ENCODE data around the gene WDFY4.
A peak's percentile ranks its signal among the peaks of the same experiment; 100 is the strongest.

Gene WDFY4

DNA sequence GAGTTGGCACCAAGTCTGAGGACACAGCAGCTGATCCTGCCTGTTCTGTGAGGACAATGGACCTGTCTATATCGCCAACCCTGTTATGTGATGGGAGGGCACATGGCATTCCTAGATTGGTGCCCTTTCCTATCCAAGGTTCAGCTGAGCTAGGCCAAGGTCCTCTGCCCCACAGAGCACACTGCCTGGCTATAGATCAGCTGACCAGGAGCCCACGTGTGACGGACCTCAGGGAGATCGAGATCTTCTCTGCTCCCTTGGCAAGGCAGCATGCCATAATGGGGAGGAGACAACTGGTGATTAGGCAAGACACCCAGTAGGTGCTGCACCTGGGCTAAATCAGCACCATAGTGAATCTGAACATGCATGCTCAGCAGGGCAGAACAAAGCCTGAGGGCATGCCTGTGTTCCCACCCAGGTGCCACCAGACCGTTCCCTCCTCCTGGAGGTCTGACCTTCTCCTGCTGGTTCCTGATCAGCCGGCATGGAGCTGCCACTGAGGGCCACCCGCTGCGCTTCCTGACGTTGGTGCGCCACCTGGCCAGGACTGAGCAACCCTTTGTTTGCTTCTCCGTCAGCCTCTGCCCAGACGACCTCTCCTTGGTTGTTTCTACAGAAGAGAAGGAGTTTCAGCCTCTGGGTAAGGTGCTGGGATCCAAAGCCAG, 93.7 kb downstream of the WDFY4 start:
- WGBS, 2 donors (ENCODE audit: extremely low coverage in 2 of 2, insufficient read length in 2 of 2, insufficient replicate concordance in 1 of 2): no CpG with 5 or more reads among the region's 12 CpGs

DNA sequence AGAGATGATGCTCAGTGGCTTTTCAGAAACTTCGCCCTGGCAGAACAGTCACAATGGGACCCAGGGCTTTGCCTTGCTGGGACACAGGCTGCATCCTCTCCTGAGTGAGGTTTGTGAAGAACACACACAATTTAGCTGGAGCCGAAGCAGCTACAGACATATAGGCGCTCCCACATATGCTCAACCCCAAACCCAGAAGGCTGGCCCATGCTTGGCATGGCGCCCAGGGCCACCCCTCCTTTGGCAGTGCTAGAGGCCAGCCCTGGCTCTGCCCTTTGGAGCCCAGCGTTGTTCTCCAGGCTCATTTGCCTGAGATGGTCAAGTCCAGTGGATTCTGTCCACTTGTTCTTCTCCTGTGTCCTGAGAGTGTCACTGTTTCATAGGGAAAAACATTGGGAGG, 94.4 kb downstream of the WDFY4 start:
- DNase-seq (ENCODE audit: low spot score): no peak
- no peak overlapping the region for H3K23ac ChIP-seq (ENCODE audit: low read depth, low read length, poor library complexity)
- no peak overlapping the region for H2BK15ac ChIP-seq (ENCODE audit: low read length)
- no peaks in the 10 kb centered on the region for H3K36me3 ChIP-seq (replicated peaks in 1 of 2; ENCODE audit: control insufficient read depth in 2 of 2, insufficient read depth in 2 of 2, low read length in 2 of 2)
- no peak overlapping the region for H3K4me3 ChIP-seq (ENCODE audit: low read length in 2 of 2)
- no peaks in the 10 kb centered on the region for H3K79me1 ChIP-seq (ENCODE audit: low read depth, low read length)
- no CpG with 5 or more reads among the region's 5 CpGs for WGBS, 2 donors (ENCODE audit: extremely low coverage in 2 of 2, insufficient read length in 2 of 2, insufficient replicate concordance in 1 of 2)
- H3K4me2 ChIP-seq (ENCODE audit: insufficient read depth, low read length, poor library complexity, severe bottlenecking): no peak overlapping the region
- peaks cover 0 to 1% (median 0%) of the 10 kb centered on the region in 3 experiments for H3K27me3 ChIP-seq (ENCODE audit: control insufficient read depth in 3 of 3, insufficient read depth in 3 of 3, low read depth in 1 of 3, low read length in 3 of 3)
- no peak overlapping the region for H2AFZ ChIP-seq (ENCODE audit: low read length)
- H3K18ac ChIP-seq (ENCODE audit: low read length): no peak overlapping the region
- H3K4ac ChIP-seq (ENCODE audit: low read length): no peak overlapping the region
- H2BK12ac ChIP-seq (ENCODE audit: low read length): no peak overlapping the region
- no peak overlapping the region for H2BK5ac ChIP-seq (ENCODE audit: low read length)
- no peak overlapping the region for H3K14ac ChIP-seq (ENCODE audit: low read length)
- H3K27ac ChIP-seq (replicated peaks; ENCODE audit: low read length): no peak overlapping the region
- H3K9me3 ChIP-seq (replicated peaks in 1 of 2; ENCODE audit: control insufficient read depth in 2 of 2, insufficient read depth in 1 of 2, low read depth in 1 of 2, low read length in 2 of 2): no peaks in the 10 kb centered on the region
- H3K4me1 ChIP-seq (ENCODE audit: control insufficient read depth in 2 of 2, insufficient read depth in 1 of 2, low read depth in 1 of 2, low read length in 2 of 2): no peaks in the 10 kb centered on the region
- no peak overlapping the region for H2BK120ac ChIP-seq (ENCODE audit: low read depth, low read length)
- H4K8ac ChIP-seq (ENCODE audit: low read depth, low read length): no peak overlapping the region
- no peak overlapping the region for H4K91ac ChIP-seq (ENCODE audit: low read depth, low read length, poor library complexity)
- H3K9ac ChIP-seq (ENCODE audit: low read depth, low read length, poor library complexity): no peak overlapping the region
- H2AK5ac ChIP-seq (ENCODE audit: low read depth, low read length): no peak overlapping the region

More for the DNA sequence above, 93.7 kb downstream of the WDFY4 start:
- no peak overlapping the region for H3K27ac ChIP-seq (replicated peaks; ENCODE audit: low read length)
- H3K18ac ChIP-seq (ENCODE audit: low read length): peak overlapping the region; percentile 70
- H3K27me3 ChIP-seq (ENCODE audit: control insufficient read depth in 3 of 3, insufficient read depth in 3 of 3, low read depth in 1 of 3, low read length in 3 of 3): peaks cover 0 to 1% (median 0%) of the 10 kb centered on the region in 3 experiments
- no peak overlapping the region for H3K9ac ChIP-seq (ENCODE audit: low read depth, low read length, poor library complexity)
- H2BK15ac ChIP-seq (ENCODE audit: low read length): no peak overlapping the region
- peak overlapping the region; percentile 53 for H2AK5ac ChIP-seq (ENCODE audit: low read depth, low read length)
- no peak overlapping the region for H2AFZ ChIP-seq (ENCODE audit: low read length)
- H3K14ac ChIP-seq (ENCODE audit: low read length): peak overlapping the region; percentile 1
- H2BK12ac ChIP-seq (ENCODE audit: low read length): no peak overlapping the region
- no peak overlapping the region for H4K8ac ChIP-seq (ENCODE audit: low read depth, low read length)
- no peak overlapping the region for H2BK120ac ChIP-seq (ENCODE audit: low read depth, low read length)
- H3K9me3 ChIP-seq (replicated peaks in 1 of 2; ENCODE audit: control insufficient read depth in 2 of 2, insufficient read depth in 1 of 2, low read depth in 1 of 2, low read length in 2 of 2): no peaks in the 10 kb centered on the region
- H3K4me1 ChIP-seq (ENCODE audit: control insufficient read depth in 2 of 2, insufficient read depth in 1 of 2, low read depth in 1 of 2, low read length in 2 of 2): no peaks in the 10 kb centered on the region
- H3K23ac ChIP-seq (ENCODE audit: low read depth, low read length, poor library complexity): no peak overlapping the region
- no peak overlapping the region for H3K4me3 ChIP-seq (ENCODE audit: low read length in 2 of 2)
- no peak overlapping the region for H3K4me2 ChIP-seq (ENCODE audit: insufficient read depth, low read length, poor library complexity, severe bottlenecking)
- DNase-seq (ENCODE audit: low spot score): no peak
- no peak overlapping the region for H3K4ac ChIP-seq (ENCODE audit: low read length)
- H4K91ac ChIP-seq (ENCODE audit: low read depth, low read length, poor library complexity): no peak overlapping the region
- no peak overlapping the region for H2BK5ac ChIP-seq (ENCODE audit: low read length)
- no peaks in the 10 kb centered on the region for H3K36me3 ChIP-seq (replicated peaks in 1 of 2; ENCODE audit: control insufficient read depth in 2 of 2, insufficient read depth in 2 of 2, low read length in 2 of 2)
- no peaks in the 10 kb centered on the region for H3K79me1 ChIP-seq (ENCODE audit: low read depth, low read length)

GRCh38 chr10:48779546-48780152, 95.0 kb downstream of the WDFY4 start:
- Histone ChIP-seq H3K27me3 (ENCODE audit: control insufficient read depth in 3 of 3, insufficient read depth in 3 of 3, low read depth in 1 of 3, low read length in 3 of 3) (peaks cover 0 to 1% (median 0%) of the 10 kb centered on the region in 3 experiments), H3K18ac (ENCODE audit: low read length) (no peak overlapping the region), H2BK5ac (ENCODE audit: low read length) (no peak overlapping the region), H3K4me1 (ENCODE audit: control insufficient read depth in 2 of 2, insufficient read depth in 1 of 2, low read depth in 1 of 2, low read length in 2 of 2) (no peaks in the 10 kb centered on the region), H2BK120ac (ENCODE audit: low read depth, low read length) (no peak overlapping the region), H3K14ac (ENCODE audit: low read length) (no peak overlapping the region), H4K8ac (ENCODE audit: low read depth, low read length) (no peak overlapping the region), H3K4me3 (ENCODE audit: low read length in 2 of 2) (no peak overlapping the region), H3K4ac (ENCODE audit: low read length) (no peak overlapping the region), H3K36me3 (replicated peaks in 1 of 2; ENCODE audit: control insufficient read depth in 2 of 2, insufficient read depth in 2 of 2, low read length in 2 of 2) (no peaks in the 10 kb centered on the region), H3K27ac (replicated peaks; ENCODE audit: low read length) (no peak overlapping the region), H3K9me3 (replicated peaks in 1 of 2; ENCODE audit: control insufficient read depth in 2 of 2, insufficient read depth in 1 of 2, low read depth in 1 of 2, low read length in 2 of 2) (no peaks in the 10 kb centered on the region), H3K23ac (ENCODE audit: low read depth, low read length, poor library complexity) (no peak overlapping the region), H2BK12ac (ENCODE audit: low read length) (no peak overlapping the region), H3K79me1 (ENCODE audit: low read depth, low read length) (no peaks in the 10 kb centered on the region), H2AFZ (ENCODE audit: low read length) (no peak overlapping the region), H3K4me2 (ENCODE audit: insufficient read depth, low read length, poor library complexity, severe bottlenecking) (no peak overlapping the region), H2AK5ac (ENCODE audit: low read depth, low read length) (no peak overlapping the region), H3K9ac (ENCODE audit: low read depth, low read length, poor library complexity) (no peak overlapping the region), H4K91ac (ENCODE audit: low read depth, low read length, poor library complexity) (no peak overlapping the region), H2BK15ac (ENCODE audit: low read length) (no peak overlapping the region)
- WGBS, 2 donors (ENCODE audit: extremely low coverage in 2 of 2, insufficient read length in 2 of 2, insufficient replicate concordance in 1 of 2): no CpG with 5 or more reads among the region's 6 CpGs
- no peak for DNase-seq (ENCODE audit: low spot score)

DNA sequence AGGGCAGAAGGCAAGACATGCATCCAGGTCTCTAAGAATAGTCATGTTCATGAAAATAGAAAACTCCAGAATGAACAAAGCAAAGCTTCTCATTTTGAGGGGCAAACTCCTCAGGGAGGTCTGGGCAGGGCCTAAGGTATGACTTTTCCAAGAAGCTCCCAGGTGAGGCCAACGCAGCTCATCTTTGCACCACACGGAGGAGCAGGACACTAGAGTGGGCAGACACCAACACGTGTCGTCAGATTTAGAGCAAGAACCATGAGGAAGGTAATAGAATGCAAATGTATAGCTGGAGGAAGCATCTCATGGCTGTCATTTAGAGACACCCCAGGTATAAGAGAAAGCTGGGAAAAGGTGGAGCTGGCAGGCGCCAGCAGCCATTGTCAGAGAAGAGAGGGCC, 95.7 kb downstream of the WDFY4 start:
- H4K91ac ChIP-seq (ENCODE audit: low read depth, low read length, poor library complexity): no peak overlapping the region
- no peak for DNase-seq (ENCODE audit: low spot score)

More for the DNA sequence above, 95.7 kb downstream of the WDFY4 start:
- H3K9me3 ChIP-seq (replicated peaks in 1 of 2; ENCODE audit: control insufficient read depth in 2 of 2, insufficient read depth in 1 of 2, low read depth in 1 of 2, low read length in 2 of 2): no peaks in the 10 kb centered on the region
- H3K4ac ChIP-seq (ENCODE audit: low read length): no peak overlapping the region
- H3K79me1 ChIP-seq (ENCODE audit: low read depth, low read length): no peaks in the 10 kb centered on the region
- no peak overlapping the region for H3K27ac ChIP-seq (replicated peaks; ENCODE audit: low read length)
- no peak overlapping the region for H2AFZ ChIP-seq (ENCODE audit: low read length)
- H2AK5ac ChIP-seq (ENCODE audit: low read depth, low read length): no peak overlapping the region
- H3K4me2 ChIP-seq (ENCODE audit: insufficient read depth, low read length, poor library complexity, severe bottlenecking): no peak overlapping the region
- H3K18ac ChIP-seq (ENCODE audit: low read length): no peak overlapping the region
- H2BK120ac ChIP-seq (ENCODE audit: low read depth, low read length): no peak overlapping the region
- peaks cover 0 to 1% (median 0%) of the 10 kb centered on the region in 3 experiments for H3K27me3 ChIP-seq (ENCODE audit: control insufficient read depth in 3 of 3, insufficient read depth in 3 of 3, low read depth in 1 of 3, low read length in 3 of 3)
- no peak overlapping the region for H3K4me3 ChIP-seq (ENCODE audit: low read length in 2 of 2)
- no peaks in the 10 kb centered on the region for H3K4me1 ChIP-seq (ENCODE audit: control insufficient read depth in 2 of 2, insufficient read depth in 1 of 2, low read depth in 1 of 2, low read length in 2 of 2)
- no peak overlapping the region for H3K9ac ChIP-seq (ENCODE audit: low read depth, low read length, poor library complexity)
- H4K8ac ChIP-seq (ENCODE audit: low read depth, low read length): no peak overlapping the region
- H3K14ac ChIP-seq (ENCODE audit: low read length): no peak overlapping the region
- no peaks in the 10 kb centered on the region for H3K36me3 ChIP-seq (replicated peaks in 1 of 2; ENCODE audit: control insufficient read depth in 2 of 2, insufficient read depth in 2 of 2, low read length in 2 of 2)
- no peak overlapping the region for H2BK5ac ChIP-seq (ENCODE audit: low read length)
- no peak overlapping the region for H2BK15ac ChIP-seq (ENCODE audit: low read length)
- H2BK12ac ChIP-seq (ENCODE audit: low read length): no peak overlapping the region
- WGBS, 2 donors (ENCODE audit: extremely low coverage in 2 of 2, insufficient read length in 2 of 2, insufficient replicate concordance in 1 of 2): no CpG with 5 or more reads among the region's 5 CpGs
- no peak overlapping the region for H3K23ac ChIP-seq (ENCODE audit: low read depth, low read length, poor library complexity)
